ENCODE data around the gene JAKMIP2.
"Not testable (repeated sequence)": the region's sequence is repeated elsewhere in the genome, so short reads cannot be mapped to it uniquely, and the experiment has no call there.

The JAKMIP2 gene

DNA sequence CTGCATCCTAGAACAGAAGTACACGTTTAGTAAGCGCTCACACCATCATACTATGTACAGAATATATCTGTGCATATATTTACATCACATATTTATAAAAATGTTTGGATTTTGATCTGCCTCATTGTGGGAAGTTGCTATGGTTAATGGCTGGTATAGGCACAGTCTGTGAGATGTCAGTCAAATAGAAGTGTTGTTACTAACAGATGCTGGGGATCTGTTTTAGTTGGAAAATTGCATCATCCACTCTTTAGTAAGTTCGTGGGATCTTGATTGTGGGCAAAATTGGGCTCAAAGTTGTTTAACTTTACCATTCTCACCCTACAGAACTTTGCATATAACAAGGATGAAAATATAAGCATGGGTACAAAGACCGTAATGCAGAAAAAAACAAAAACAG, 196.3 kb downstream of the JAKMIP2 start:
- DNase-seq = no peak

DNA sequence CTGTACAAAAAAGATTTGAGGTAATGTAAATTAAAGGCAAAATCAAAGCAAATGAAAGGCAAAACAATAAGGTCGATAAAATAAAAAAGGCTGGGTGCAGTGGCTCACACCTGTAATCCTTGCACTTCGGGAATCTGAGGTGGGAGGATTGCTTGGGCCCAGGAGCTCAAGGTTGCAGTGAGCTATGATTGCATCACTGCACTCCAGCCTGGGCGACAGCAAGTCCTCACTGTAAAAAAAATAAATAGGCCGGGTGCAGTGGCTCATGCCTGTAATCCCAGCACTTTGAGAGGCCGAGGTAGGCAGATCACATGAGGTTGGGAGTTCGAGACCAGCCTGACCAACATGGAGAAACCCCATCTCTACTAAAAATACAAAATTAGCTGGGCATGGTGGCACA, 200.3 kb downstream of the JAKMIP2 start:
- not testable (repeated sequence) for DNase-seq

DNA sequence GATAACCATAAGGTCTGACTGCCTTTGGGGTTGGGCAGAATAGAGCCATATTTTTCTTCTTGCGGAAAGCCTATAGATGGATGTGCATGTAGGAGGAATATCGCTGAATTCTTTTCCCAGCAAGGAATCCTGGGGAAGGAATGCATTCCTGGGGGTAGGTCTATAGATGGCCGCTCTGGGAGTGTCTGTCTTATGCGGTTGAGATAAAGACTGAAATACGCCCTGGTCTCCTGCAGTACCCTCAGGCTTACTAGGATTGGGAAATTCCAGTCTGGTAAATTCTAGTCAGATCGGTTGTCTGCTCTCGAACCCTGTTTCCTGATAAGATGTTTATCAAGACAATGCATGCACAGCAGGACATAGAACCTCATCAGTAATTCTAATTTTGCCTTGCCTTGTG, 202.1 kb downstream of the JAKMIP2 start:
- DNase-seq = not testable (repeated sequence)

DNA sequence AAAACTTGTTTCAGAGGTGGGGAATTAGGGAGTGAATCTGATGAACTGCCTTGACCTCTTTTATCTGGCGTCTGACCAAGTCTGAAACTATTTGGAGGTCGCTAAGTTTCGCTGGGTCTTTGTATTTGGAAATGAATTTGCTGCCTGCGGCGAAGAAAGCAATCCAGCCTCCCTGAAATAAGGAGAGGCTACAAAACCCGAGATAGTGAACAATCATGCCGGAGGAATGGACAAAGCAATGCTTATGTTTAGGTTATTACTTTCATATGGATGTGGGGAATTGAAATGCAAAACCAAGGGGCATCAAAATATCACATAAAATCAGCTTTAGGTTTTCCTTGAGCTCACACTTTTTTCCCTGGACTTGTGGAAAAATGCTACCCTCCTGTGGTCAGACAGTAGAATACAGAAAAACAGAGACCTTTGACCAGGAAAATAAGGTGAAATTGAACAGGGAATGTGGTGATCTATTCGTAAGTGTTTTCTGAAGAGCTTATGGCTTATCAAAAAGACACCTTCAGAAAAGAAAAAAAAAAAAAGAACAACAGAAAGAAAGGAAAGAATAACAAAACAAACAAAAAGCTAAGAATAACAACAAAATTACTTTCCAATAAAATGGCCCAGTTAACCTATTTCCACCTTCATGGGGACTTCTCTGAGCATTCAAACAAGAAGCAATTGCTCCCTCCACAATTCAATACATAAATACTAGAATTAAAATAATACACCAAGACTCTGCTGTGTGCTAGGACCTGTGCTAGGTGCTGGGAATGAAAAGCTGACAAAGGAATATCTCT, 204.1 kb downstream of the JAKMIP2 start:
- DNase-seq = peak; percentile 71

DNA sequence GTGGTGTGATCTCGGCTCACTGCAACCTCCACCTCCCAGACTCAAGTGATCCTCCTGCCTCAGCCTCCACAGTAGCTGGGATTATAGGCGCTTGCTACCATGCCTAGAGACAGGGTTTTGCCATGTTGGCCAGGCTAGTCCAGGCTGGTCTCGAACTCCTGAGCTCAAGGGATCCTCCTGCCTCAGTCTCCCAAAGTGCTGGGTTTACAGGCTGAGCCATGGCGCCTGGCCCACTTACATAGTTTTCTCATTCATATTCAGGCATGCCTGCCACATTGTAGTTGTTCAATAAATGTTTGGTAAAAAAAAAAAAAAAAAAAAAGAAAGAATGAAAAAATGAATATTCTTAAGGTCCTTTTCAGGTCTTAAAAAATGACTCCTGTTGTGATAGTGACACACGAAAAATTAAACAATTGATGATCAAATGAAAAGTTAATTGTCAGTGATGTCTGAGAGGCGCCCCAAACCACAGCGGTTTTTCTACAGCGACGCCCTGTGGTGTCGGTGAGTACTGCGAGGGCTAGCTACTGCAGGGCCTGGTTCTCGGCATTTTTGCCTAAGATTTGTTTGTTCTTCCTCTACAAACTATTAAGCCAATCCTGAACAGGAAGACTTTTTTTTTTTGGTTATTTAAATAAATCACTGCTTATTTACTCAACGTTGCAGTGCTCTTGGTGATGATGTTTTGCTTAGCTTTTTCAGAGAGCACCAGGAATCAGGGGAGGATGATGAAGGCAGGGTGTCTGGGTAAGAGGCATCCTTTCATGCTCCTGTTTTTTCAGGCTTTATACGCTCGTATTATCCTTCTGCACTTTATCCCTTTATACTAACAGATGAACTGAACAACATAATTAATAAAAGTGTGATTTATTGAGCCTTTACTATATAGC, 205.6 kb downstream of the JAKMIP2 start:
- peak; percentile 29 for DNase-seq

DNA sequence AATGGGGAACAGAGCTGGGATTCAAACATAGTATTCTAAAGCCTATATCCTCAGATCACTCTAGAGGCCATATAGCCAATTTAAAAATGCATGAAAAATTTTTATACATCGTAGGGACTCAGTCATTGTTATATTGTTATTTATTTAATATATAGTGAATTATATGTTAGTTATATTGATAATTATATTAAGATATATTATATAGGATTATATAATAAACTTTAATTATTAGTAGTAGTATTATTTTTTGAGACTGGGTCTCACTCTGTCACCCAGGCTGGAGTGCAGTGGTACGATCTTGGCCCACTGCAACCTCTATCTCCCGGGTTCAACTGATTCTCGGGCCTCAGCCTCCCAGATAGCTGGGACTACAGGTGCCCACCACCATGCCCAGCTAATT, 206.9 kb downstream of the JAKMIP2 start:
- no peak for DNase-seq

DNA sequence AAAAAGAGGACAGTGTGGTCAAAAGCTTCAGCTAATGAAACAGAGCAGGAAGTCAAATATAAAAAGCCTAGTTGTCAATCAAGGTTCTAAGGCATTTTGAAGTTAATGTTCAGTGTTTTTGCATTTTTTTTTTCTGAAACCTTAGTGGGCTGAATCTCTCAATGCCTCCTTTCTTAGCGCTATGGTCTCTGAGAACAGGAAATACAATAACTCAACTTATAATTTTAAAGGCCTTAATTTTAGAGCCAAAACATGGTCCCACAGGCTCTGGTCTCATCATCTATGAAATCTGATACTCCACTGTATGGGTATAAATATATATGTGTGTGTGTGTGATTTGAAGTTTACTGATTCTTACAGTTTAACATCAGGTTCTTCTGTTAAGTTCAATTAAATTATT, 209.3 kb downstream of the JAKMIP2 start:
- no peak for DNase-seq

DNA sequence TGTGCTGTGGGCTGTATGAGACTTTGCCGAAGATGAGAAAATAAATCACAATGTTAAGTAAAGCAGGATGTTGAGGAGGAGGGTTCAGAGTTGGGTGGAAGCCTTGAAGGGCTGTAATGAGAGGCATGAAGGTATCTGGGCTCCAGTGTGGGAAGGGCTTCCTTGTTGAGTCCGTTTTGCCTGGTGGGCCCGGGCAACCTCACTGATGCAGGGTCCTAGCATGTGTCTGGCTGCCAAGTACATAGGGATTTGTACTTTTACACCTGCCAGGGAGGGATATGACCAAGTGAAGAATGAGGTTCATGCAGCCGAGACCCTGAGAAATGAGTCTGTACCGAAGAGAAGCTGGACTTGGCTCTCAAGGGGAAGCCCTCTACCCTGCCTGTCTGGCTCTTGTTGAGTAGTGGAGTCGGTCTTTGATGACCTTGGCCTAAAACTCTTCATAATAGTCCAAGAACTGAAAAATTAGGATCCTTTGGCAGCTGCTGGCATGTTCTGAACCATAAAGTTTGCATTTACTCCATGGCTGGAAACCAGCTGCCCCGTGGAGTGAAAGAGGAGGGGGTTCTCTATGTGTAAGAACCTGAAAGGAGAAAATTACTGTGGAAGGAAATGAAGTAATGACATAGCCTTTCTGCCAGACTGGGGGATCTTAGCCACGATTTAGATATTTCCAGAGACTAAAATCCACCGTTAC, 213.7 kb downstream of the JAKMIP2 start:
- DNase-seq = no peak

DNA sequence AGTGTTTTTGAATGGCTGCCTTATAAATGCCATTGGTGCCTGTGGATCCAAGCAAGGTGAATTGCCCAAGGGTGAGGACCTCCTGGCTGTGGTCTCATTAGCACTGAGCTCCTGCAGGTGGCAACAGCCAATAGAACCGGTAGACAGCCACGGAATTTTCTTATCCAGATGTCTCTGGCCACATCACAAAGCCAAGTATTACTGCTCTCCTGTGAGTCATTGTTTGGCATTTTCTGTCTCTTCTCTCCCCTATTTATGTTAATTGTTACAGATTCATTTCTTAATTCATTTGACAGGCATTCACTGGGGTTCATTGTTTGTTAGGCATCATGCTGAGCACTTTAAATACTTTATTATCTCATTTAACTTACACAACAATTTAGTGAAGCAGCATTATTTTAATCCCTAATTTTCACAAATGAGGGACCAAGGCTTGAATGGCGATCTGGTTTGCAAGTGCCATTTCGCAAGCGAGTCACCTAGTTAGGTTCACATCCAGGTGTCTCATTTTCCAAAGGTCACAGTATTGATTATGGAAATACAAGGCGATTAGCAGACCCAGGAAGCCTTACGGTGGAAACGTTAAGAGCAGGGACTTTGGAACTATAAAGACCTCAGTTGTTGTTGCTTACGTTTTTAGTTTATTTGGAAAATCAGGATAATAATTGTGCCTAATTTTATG, 214.5 kb downstream of the JAKMIP2 start:
- DNase-seq = peak; percentile 86

DNA sequence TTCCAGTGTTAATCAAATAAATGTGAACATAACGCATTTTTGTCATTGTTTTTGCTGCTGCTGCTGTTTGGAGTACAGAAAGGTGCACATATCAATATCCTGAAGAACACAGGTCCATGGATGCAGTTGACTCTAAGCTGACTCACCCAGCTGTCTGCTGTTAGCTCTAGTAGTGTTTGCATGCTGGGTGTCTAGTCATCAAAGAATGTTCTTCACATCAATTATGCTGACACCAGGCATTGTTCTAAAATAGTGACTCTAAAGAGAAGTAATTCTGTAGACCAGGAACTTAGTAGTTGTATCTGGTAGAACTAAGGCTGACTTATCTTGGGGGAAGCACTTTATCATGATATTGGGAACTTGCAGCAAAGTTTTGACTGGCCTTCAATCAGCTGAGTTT, 217.0 kb downstream of the JAKMIP2 start:
- peak; percentile 74 for DNase-seq

DNA sequence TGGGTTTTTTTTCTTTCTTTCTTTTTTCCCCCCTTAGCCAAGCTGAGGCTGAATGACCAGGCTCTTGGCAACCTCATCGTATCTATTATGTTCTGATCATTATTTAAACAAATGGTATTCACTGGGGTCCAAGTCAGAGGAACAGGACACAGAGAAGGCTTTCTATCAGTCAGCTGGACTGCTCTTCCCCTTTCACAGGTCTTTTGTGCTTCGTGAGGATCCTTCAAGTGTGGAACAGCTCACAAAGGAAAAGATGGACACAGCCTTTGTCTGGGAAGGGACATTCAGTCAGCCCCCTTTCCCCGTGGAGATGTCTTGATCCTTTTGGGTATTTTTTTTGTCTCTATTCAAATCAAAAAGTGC, 218.4 kb downstream of the JAKMIP2 start:
- DNase-seq = no peak

DNA sequence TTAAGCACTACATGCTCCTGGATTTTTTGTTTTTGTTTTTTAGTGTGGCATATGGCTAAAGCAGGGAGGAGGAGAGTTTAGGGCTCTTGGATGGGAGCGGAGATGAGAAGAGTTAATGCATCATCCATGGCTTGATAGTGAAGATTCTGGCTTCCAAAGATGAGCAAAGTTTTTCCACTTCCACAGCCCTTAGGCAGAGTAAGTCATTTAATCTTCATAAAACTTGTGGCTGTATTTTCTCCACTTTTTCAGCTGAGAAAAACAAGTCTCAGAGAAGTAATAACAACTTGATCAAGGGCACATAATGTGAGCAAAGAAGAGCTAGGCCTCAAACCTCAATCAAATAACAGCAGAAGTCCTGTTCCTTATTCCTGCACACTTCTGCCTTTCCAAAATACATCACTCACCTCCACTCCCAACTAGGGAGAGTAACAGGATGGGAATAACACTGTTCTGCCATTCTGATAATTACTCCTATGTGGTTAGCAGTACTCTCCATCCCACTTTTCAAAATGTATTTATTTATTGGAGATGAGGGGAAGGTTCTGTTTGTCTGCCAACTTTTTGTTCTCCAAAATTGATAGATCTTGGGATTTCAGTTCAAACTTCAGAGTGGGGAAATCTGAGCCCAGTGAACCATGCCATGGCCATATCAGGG, 218.9 kb downstream of the JAKMIP2 start:
- no peak for DNase-seq

DNA sequence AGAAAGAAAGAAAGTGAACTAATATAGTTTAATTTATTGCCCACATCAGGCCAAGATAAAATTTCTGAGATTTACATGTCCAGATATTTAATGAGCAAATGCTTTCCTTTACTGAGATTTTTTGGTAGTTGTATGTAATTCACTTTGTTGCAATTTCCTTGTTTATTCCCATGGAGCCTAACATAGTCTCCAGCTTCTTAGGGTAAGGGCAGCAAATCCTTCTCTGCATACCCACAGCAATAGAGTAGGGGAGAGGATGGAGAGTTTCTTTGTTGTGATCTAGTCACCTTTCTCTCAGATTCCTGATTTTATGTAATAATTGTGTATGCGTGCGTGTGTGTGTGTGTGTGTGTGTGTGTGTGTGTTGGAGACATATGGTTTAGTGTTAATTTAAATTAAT, 221.1 kb downstream of the JAKMIP2 start:
- no peak for DNase-seq

DNA sequence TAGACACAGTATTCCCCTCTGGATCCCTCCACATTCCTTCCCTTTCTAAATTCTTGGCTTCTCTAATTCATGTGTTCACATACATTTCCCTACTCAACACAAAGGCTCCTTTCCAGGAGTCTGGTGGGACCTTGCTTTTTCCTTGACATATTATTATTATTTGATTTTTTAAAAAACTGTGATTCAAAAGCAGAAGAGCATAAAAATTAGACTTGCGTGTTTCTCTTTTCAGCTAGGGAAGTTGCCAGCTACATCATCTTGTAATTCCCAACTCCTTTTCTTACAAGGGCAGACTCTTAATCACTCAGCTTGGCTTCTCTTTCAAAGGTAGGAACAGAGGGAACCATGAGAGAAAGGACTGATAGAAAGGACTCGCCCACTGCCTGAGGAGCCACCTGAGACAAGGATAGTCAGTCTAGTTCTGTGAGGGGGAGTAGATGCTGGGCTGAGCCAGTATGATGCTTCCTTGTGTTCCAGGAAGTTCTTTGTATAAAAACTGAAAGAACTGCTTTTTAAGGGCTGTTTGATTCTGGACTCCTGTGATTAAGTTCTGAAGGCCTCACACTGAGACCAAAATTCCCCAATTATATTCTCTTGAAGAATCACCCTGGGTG, 221.7 kb downstream of the JAKMIP2 start:
- no peak for DNase-seq

DNA sequence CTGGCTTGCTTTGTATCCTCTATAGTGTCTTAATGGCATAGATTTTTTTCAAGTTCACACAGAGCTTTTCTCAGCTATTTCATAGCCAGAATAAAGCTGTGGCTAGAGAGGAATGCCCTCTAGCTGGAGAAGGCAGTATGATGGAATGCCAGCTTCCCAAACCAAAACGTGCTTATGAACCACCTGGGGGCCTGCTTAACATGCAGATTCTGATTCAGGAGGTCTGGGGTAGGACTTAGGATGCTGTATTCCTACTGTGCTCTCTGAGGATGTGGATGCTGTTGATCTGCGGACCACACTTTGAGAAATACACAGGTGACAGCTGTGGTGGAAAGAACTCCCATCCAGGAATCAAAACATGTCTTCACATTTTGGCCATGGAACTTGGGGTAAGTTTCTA, 222.8 kb downstream of the JAKMIP2 start:
- peak; percentile 27 for DNase-seq

DNA sequence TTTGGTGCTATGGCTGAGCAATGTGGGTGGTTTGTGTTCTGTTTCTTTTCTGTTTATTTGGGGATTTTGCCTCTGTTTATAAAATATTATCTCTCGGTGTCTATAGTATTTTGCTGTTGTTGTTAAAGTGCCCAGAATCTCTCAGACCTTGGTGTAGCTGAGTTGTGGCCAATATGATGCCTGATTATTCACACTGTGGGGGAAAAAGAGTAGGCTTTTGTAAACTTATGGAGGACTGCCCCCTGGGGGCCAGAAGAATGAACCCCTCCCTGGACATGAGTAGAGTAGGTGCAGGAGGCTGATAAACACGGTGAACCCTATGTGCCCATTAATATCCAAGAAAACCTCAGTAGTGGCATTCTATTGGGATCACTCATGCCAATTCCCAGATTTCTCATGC, 223.7 kb downstream of the JAKMIP2 start:
- peak; percentile 76 for DNase-seq

DNA sequence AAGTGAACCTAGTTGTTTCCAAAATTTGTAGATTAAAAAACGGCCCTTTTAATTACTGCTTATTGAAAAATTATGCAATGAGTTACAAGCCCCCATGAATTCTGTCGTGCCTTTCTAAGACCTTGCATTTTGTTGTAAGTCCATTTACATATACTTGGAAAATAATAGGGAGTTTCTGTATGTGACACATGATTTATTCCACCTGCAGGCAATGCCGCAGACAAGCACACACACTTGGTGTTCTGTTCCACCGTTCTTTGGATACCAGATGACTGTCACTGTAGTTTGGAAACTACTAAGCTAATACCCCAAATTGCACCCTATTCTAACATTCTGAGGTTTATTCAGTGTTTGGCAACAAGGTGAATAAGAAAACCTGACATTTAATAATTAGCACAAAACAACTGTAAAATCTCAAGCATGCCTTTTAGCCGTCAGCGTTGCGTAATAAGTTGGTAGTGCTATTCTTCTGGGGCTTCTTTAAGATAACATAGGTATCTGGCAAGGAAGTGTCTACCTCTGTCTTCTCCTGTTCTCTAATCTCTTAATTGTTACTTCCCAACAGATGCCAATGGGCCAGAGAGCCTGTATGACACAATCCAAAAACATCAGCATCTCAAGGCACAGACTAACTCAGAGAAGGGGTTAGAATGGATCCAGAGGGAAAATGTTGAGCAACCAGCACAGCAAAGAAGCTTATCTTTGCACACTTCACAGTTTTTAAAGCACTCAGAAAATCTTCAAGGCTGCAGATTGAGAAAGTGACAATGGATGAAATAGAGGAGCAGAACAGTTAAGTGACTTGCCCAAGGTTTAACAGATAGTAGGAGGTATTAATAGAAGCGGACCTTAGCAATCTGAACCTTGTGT, 224.4 kb downstream of the JAKMIP2 start:
- no peak for DNase-seq

DNA sequence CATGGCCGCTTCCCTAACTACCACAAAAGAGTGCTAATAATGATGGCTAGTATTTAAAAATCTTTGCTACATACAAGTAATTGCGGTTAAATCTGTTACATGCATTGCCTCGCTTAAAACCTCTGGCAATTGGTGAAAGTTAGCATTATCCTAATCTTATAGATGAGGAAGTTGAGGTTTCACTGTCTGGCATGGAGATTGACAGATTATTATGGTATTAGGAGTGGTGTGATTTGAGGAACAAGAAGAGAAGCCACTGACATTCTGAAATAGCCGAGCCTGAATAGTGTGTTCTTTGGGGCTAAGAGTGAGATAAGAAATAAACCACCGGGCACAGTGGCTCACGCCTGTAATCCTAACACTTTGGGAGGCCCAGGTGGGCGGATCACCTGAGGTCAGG, 227.4 kb downstream of the JAKMIP2 start:
- no peak for DNase-seq

DNA sequence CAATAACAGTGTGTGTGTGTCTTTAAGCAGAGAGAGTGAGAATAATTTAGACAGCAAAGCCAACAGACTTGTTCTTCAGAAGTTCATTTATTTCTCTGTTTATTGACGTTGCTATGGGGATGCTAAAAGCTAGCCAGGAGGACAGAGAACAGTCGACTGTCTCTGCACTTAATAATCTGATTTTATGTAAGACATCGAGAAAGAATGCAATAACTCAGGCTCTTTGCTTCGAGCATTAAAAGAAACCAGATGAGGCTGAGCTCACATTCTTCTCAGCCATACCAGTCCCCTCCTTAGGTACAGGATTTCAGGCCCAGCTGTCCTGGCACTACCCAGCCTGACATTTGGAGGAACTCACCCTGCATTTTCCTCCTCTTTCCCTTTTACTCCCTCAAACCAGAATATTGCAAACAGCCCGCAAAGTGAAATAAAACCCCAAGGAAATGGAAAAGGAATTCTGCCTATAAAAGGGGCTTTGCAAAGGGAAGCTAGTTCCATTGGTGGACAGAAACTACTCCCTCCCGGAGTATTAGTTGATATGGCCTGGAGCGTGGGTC, 228.2 kb downstream of the JAKMIP2 start:
- peak; percentile 92 for DNase-seq

DNA sequence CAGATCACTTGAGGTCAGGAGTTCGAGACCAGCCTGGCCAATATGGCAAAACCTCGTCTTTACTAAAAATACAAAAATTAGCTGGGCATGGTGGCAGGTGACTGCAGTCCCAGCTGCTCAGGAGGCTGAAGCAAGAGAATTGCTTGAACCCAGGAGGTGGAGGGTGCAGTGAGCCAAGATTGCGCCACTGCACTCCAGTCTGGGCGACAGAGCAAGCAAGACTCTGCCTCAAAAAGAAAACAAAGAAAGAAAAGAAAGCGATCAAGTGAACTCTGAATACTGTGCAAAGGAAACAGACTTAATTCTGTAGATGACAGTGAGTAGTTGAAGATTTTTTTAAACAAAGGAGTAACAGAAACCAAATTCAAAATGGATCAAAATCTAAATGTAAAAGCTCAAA, 228.7 kb downstream of the JAKMIP2 start:
- DNase-seq = not testable (repeated sequence)

DNA sequence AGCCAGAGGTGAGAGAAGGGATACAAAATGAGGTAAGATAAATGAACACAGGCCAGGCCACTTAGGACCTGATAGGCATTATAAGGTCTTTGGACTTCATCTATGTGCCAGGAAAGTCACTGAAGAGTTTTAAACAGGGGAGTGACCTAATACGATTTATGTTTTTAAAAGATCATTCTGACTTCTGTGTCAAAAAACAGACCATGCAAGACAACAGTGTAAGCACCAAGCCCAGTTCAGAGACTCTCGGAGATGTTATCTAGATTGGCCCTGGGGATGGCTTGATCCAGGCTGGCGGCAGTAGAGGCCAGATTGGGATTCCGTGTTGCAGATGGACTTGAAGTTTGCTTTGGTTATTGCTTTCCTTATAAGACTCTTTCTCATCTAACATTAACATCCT, 229.6 kb downstream of the JAKMIP2 start:
- DNase-seq = no peak

All from fibroblast of upper back skin (primary cell).